Activated CD4-positive, alpha-beta T cell treated with anti-CD3 and anti-CD28 coated beads, Interleukin-2, amount 10 ng/mL, durations not matched to agents 7 days and 5 days (primary cell): ENCODE results near the gene FBN2. TPM values are rescaled to one million over a fixed set of nuclear protein-coding genes. Genes with fewer than 3 reads are reported as not detected.

ENCODE experiments used
- CTCF ChIA-PET: fragments of 350-600 bp; sonication (Branson Sonifier 250); formaldehyde crosslinking; loops from one replicate; lab custom pipeline; 2021; ENCODE audit warnings: antibody characterized with exemption; lab: Charles Lee
- POLR2A ChIA-PET: fragments of 350-600 bp; sonication (Branson Sonifier 250); formaldehyde crosslinking; loops from one replicate; lab custom pipeline; 2021; ENCODE audit warnings: antibody characterized with exemption; lab: Charles Lee
- DNase-seq: peaks from one replicate; pipeline ENCODE4 v3.0.0-alpha.2; 2020
- H3K27ac Mint-ChIP-seq: one replicate; pipeline ENCODE4 v1.8.0; 2021; ENCODE audit warnings: mild to moderate bottlenecking, moderate library complexity, mixed read lengths
- H3K27me3 Mint-ChIP-seq: one replicate; pipeline ENCODE4 v1.8.0; 2021; ENCODE audit warnings: mixed read lengths
- H3K36me3 Mint-ChIP-seq: one replicate; pipeline ENCODE4 v1.8.0; 2021; ENCODE audit warnings: low read depth, mixed read lengths
- H3K4me1 Mint-ChIP-seq: one replicate; pipeline ENCODE4 v1.8.0; 2021; ENCODE audit warnings: mixed read lengths
- H3K4me3 Mint-ChIP-seq: one replicate; pipeline ENCODE4 v1.8.0; 2021; ENCODE audit warnings: mild to moderate bottlenecking, moderate library complexity, mixed read lengths
- H3K9me3 Mint-ChIP-seq: one replicate; pipeline ENCODE4 v1.8.0; 2021; ENCODE audit warnings: mixed read lengths
- total RNA-seq, 2 experiments: library from RNA; stranded (reverse); gene quantifications; one replicate each; pipeline ENCODE4 v1.2.3, GENCODE V29; 2021

Gene FBN2
- total RNA-seq, 2 experiments from 2014 or later = not detected

GRCh38 chr5:128349044-128349858 is 188.8 kb downstream of the FBN2 start:
- H3K4me3 Mint-ChIP-seq = no peak overlapping the region
- H3K36me3 Mint-ChIP-seq = no peaks in the 10 kb centered on the region
- no peaks in the 10 kb centered on the region for H3K27me3 Mint-ChIP-seq
- ChIA-PET POLR2A (no interaction called here), CTCF (no interaction called here)
- H3K9me3 Mint-ChIP-seq = no peaks in the 10 kb centered on the region
- no peaks in the 10 kb centered on the region for H3K4me1 Mint-ChIP-seq
- no peak overlapping the region for H3K27ac Mint-ChIP-seq
- DNase-seq = no peak

DNA sequence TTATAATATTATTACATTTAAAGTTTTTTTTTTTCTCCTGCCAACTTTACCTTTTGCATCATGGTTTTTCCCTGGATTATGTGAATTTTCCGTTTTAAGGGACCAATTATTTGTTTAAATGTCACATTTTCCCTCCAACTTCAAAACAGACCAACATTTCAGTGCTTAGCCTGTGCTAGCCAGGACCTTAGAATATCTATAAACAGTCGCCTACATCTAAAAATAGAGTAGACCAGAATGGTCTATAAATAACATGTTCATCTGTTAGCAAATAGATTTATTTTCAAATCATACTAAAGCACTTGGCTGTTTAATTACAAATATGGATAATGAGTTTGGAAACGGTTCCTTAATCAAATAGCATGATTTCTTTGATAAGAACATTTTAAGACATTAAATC is 192.0 kb downstream of the FBN2 start:
- no peaks in the 10 kb centered on the region for H3K27me3 Mint-ChIP-seq
- no peaks in the 10 kb centered on the region for H3K36me3 Mint-ChIP-seq
- no peak for DNase-seq
- ChIA-PET POLR2A (no interaction called here), CTCF (no interaction called here)
- no peak overlapping the region for H3K4me3 Mint-ChIP-seq
- no peaks in the 10 kb centered on the region for H3K4me1 Mint-ChIP-seq
- no peak overlapping the region for H3K27ac Mint-ChIP-seq
- H3K9me3 Mint-ChIP-seq = no peaks in the 10 kb centered on the region

DNA sequence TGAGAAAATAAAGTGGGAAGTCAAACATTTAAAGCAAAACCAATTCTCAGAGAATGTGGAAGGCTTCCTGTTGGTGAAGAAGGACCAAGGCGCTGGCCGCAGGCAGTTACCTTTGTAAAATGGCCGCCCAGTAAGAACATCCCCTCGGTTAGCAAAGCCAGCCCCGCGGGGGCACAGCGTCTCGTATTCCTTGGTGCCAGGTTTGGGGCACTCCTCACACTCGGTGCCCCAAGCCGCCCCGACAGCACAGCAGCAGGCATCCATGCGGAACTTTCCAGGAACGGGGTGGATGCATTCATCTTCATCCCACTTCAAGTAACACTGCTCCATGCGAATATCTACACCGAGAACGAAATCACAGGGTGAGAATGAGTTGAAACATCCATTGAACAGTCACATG is 192.8 kb downstream of the FBN2 start:
- no peaks in the 10 kb centered on the region for H3K36me3 Mint-ChIP-seq
- no peaks in the 10 kb centered on the region for H3K9me3 Mint-ChIP-seq
- H3K4me3 Mint-ChIP-seq = no peak overlapping the region
- no peaks in the 10 kb centered on the region for H3K27me3 Mint-ChIP-seq
- no peak overlapping the region for H3K27ac Mint-ChIP-seq
- ChIA-PET CTCF (no interaction called here), POLR2A (no interaction called here)
- H3K4me1 Mint-ChIP-seq = no peaks in the 10 kb centered on the region
- no peak for DNase-seq

- Mint-ChIP-seq H3K4me1 (no peaks in the 10 kb centered on the region), H3K4me3 (no peak overlapping the region), H3K27me3 (no peaks in the 10 kb centered on the region), H3K27ac (no peak overlapping the region), H3K9me3 (no peaks in the 10 kb centered on the region), H3K36me3 (no peaks in the 10 kb centered on the region)
- CTCF ChIA-PET = no interaction called here
- POLR2A ChIA-PET = no interaction called here
- DNase-seq = no peak
Observed at GRCh38 chr5:128343168-128343567, 194.9 kb downstream of the FBN2 start.

DNA sequence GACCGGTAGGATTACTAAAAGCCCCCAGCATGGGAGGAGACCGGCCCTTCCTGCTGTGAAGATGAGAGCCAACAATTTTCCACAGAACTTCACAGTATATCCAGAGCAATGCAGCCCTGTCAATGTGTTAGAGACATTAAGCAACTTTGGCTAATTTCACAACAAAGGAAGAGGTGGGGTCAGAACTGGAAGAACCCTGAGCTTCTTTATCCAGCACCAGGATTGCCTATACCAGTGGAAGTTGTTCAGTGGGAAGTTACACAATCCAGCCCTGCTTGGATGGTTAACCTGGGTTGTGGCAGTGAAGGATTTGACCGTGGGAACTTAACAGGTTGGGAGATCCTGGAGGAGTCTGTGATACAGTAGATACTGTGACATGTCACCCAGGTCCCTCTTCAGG is 197.0 kb downstream of the FBN2 start:
- Mint-ChIP-seq H3K9me3 (no peaks in the 10 kb centered on the region), H3K36me3 (no peaks in the 10 kb centered on the region), H3K27me3 (no peaks in the 10 kb centered on the region), H3K4me1 (no peaks in the 10 kb centered on the region), H3K27ac (no peak overlapping the region), H3K4me3 (no peak overlapping the region)
- CTCF ChIA-PET = no interaction called here
- DNase-seq = no peak
- POLR2A ChIA-PET = no interaction called here

DNA sequence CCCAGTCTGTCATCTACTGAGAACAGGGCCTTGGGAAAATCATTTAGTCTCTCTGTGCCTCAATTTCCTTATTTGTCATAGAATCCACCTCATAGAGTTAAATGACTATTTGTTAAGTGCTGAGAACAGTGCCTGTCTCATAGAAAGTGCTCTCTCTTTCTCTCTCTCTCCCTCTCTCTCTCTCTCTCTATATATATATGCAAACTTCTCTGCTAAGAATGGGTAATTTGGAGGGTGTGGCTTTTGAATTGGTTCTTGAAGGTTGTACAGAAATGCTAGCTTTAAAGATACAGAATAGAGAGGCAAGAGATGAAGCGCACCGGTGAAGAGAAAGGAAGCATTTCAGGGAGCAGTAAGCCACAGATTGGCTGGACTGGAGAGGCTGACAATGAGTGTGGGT is 197.4 kb downstream of the FBN2 start:
- Mint-ChIP-seq H3K36me3 (no peaks in the 10 kb centered on the region), H3K4me3 (no peak overlapping the region), H3K4me1 (no peaks in the 10 kb centered on the region), H3K27me3 (no peaks in the 10 kb centered on the region), H3K27ac (no peak overlapping the region), H3K9me3 (no peaks in the 10 kb centered on the region)
- POLR2A ChIA-PET = no interaction called here
- CTCF ChIA-PET = no interaction called here
- DNase-seq = no peak

- Mint-ChIP-seq H3K9me3 (no peaks in the 10 kb centered on the region), H3K27ac (no peak overlapping the region), H3K4me3 (no peak overlapping the region), H3K27me3 (no peaks in the 10 kb centered on the region), H3K36me3 (no peaks in the 10 kb centered on the region), H3K4me1 (no peaks in the 10 kb centered on the region)
- DNase-seq = no peak
- CTCF ChIA-PET = no interaction called here
- POLR2A ChIA-PET = no interaction called here
Observed at GRCh38 chr5:128339585-128339984, 198.5 kb downstream of the FBN2 start.

GRCh38 chr5:128338649-128339048 is 199.4 kb downstream of the FBN2 start:
- H3K27me3 Mint-ChIP-seq = no peaks in the 10 kb centered on the region
- H3K27ac Mint-ChIP-seq = no peak overlapping the region
- no peaks in the 10 kb centered on the region for H3K36me3 Mint-ChIP-seq
- H3K4me3 Mint-ChIP-seq = no peak overlapping the region
- no peaks in the 10 kb centered on the region for H3K9me3 Mint-ChIP-seq
- ChIA-PET CTCF (no interaction called here), POLR2A (no interaction called here)
- no peak for DNase-seq
- H3K4me1 Mint-ChIP-seq = no peaks in the 10 kb centered on the region

- H3K9me3 Mint-ChIP-seq = no peaks in the 10 kb centered on the region
- ChIA-PET POLR2A (no interaction called here), CTCF (no interaction called here)
- no peak overlapping the region for H3K4me3 Mint-ChIP-seq
- H3K27me3 Mint-ChIP-seq = no peaks in the 10 kb centered on the region
- no peaks in the 10 kb centered on the region for H3K4me1 Mint-ChIP-seq
- no peak for DNase-seq
- H3K36me3 Mint-ChIP-seq = no peaks in the 10 kb centered on the region
- H3K27ac Mint-ChIP-seq = no peak overlapping the region
Observed at GRCh38 chr5:128335339-128335738, 202.7 kb downstream of the FBN2 start.

GRCh38 chr5:128334010-128334716 is 203.9 kb downstream of the FBN2 start:
- Mint-ChIP-seq H3K4me1 (no peaks in the 10 kb centered on the region), H3K27me3 (no peaks in the 10 kb centered on the region)

GRCh38 chr5:128331261-128331660 is 206.8 kb downstream of the FBN2 start:
- Mint-ChIP-seq H3K4me3 (no peak overlapping the region), H3K27me3 (no peaks in the 10 kb centered on the region), H3K4me1 (no peaks in the 10 kb centered on the region), H3K36me3 (no peaks in the 10 kb centered on the region), H3K27ac (no peak overlapping the region), H3K9me3 (peaks cover 3% of the 10 kb centered on the region)
- DNase-seq = no peak
- CTCF ChIA-PET = no interaction called here
- POLR2A ChIA-PET = no interaction called here

More at GRCh38 chr5:128334010-128334716, 203.9 kb downstream of the FBN2 start:
- ChIA-PET POLR2A (no interaction called here), CTCF (no interaction called here)
- Mint-ChIP-seq H3K36me3 (no peaks in the 10 kb centered on the region), H3K4me3 (no peak overlapping the region), H3K9me3 (no peaks in the 10 kb centered on the region), H3K27ac (no peak overlapping the region)
- no peak for DNase-seq

GRCh38 chr5:128329386-128329939 is 208.6 kb downstream of the FBN2 start:
- CTCF ChIA-PET = no interaction called here
- peaks cover 3% of the 10 kb centered on the region for H3K9me3 Mint-ChIP-seq
- H3K27ac Mint-ChIP-seq = no peak overlapping the region
- H3K4me3 Mint-ChIP-seq = no peak overlapping the region
- H3K27me3 Mint-ChIP-seq = no peaks in the 10 kb centered on the region
- H3K4me1 Mint-ChIP-seq = no peaks in the 10 kb centered on the region
- DNase-seq = no peak
- no peaks in the 10 kb centered on the region for H3K36me3 Mint-ChIP-seq
- POLR2A ChIA-PET = no interaction called here

DNA sequence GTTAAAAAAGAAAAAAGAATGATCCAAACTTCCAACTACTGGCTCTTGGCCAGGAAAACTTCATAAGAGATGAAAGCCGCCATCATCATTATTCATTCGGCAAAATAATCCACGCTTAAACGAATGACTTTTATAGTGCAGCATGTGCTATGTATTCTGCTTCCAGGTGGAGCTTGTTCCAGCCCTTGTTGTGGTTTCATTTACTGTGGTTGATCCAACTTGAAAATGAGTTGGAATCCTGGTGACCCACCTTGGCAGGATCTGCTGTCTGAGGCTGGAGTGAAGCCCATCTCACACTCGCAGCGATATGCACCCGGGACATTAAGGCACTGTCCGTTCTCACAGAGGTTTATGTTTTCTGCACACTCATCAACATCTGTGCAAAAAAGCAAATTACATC is 209.6 kb downstream of the FBN2 start:
- no peaks in the 10 kb centered on the region for H3K36me3 Mint-ChIP-seq
- H3K9me3 Mint-ChIP-seq = peaks cover 3% of the 10 kb centered on the region

More for the DNA sequence above, 209.6 kb downstream of the FBN2 start:
- POLR2A ChIA-PET = no interaction called here
- Mint-ChIP-seq H3K4me3 (no peak overlapping the region), H3K4me1 (no peaks in the 10 kb centered on the region), H3K27me3 (no peaks in the 10 kb centered on the region), H3K27ac (no peak overlapping the region)
- DNase-seq = no peak
- CTCF ChIA-PET = no interaction called here
